Urinary bladder (tissue), 4 donors: ENCODE data around the gene NHSL2. TPM values are rescaled to one million over a fixed set of nuclear protein-coding genes. Genes with fewer than 3 reads are reported as not detected.

ENCODE experiments used
- DNase-seq: peaks from one replicate; pipeline ENCODE4 v3.0.0-alpha.2; 2015; ENCODE audit errors: extremely low spot score
- H3K27ac ChIP-seq: one replicate; pipeline ENCODE4 v1.5.1; 2013; ENCODE audit warnings: low read depth, mild to moderate bottlenecking, moderate library complexity
- H3K36me3 ChIP-seq: one replicate; pipeline ENCODE4 v1.6.1; 2013; ENCODE audit warnings: mild to moderate bottlenecking, moderate library complexity; ENCODE audit not compliant: insufficient read depth
- H3K4me1 ChIP-seq: one replicate; pipeline ENCODE4 v1.6.1; 2013; ENCODE audit warnings: mild to moderate bottlenecking, moderate library complexity; ENCODE audit not compliant: insufficient read depth
- H3K4me3 ChIP-seq: one replicate; pipeline ENCODE4 v1.5.1; 2013; ENCODE audit warnings: low read depth, low read length
- WGBS: extraction: QIAGEN DNeasy Blood & Tissue Kit; methylation state at CpG from one replicate; pipeline ENCODE4 v1.1.7; 2013; 5-methylcytosine and 5-hydroxymethylcytosine counted together
- polyA plus RNA-seq: library from polyadenylated mRNA; stranded (reverse); fragments of 200-250 nt; gene quantifications from one replicate; pipeline ENCODE4 v1.2.3, GENCODE V29; 2013
- total RNA-seq: library from RNA; depleted of rRNA; stranded (reverse); fragments of >200 nt; gene quantifications from one replicate; pipeline ENCODE4 v1.2.3, GENCODE V29; 2014
- donor health status: healthy with polysubstance abuse.
- donor health status: healthy.

NHSL2 gene
- total and polyA plus RNA-seq, 2 donors, result 9.7 to 14.4 TPM

DNA sequence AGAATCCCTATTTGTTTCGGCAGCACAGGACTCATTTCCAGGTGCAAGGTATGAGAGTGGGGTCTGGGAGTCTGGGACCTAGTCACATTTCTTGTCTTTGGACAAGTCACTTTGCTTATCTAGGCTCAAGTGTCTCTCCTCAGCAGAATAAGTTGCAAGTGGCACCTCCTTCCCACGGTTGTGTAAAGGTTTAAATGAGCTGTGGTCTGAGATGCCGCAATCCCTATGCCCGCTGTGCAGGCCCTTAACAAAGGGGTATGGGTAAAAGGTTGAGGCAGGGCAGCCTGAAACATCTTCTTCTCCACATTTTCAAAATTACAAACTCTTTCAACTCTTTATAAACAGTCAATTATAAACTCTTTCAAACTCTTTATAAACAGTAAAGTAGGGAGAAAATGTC is 127.4 kb downstream of the NHSL2 start:
- Histone ChIP-seq H3K4me3 (no peak overlapping the region), H3K36me3 (no peaks in the 10 kb centered on the region), H3K4me1 (no peaks in the 10 kb centered on the region), H3K27ac (no peak overlapping the region)
- DNase-seq, result no peak
- 93% methylated on average over 4 of the region's 4 CpGs for WGBS

DNA sequence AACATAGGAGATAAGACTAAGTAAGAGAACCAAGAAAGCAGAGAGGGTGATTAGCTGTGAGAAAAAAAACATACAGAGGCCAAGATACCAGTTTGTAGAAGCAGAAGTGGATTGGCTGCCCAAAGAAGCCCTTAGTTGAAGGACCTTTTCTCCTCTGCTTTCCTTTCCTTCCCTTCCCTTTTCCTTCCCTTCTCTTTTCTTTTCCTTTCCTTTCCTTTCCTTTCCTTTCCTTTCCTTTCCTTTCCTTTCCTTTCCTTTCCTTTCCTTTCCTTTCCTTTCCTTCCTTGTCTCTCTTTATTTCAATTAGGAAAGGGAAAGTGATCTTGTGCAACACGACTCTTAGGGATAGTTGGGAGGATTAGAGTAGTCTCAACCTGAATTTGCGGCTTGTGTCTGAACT is 128.2 kb downstream of the NHSL2 start:
- Histone ChIP-seq H3K27ac (no peak overlapping the region), H3K36me3 (no peaks in the 10 kb centered on the region), H3K4me3 (no peak overlapping the region), H3K4me1 (no peaks in the 10 kb centered on the region)
- 81% methylated on average over 2 of the region's 2 CpGs for WGBS
- DNase-seq, result no peak

DNA sequence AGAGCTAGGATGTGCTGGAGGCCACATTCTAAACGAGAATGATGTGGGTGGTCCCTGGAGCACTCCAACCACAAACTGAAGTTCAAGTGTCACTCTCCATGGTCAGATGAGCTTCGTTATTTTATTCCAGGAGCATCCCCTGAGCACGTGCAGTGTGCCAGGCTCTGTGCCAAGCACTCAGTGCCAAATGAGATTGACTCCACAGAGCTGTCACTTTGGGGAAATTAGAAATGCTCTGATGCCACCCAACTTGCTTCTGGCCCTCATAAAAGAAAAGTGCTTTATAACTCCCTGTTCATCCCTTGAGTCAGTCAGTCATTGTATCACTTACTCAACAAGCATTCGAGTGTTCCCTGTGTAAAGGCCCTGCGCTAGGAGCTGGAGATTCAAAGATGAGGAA is 129.9 kb downstream of the NHSL2 start:
- H3K36me3 ChIP-seq, result no peaks in the 10 kb centered on the region
- DNase-seq, result no peak
- peak overlapping the region; percentile 23 for H3K27ac ChIP-seq
- WGBS, result 51% methylated on average over 5 of the region's 5 CpGs
- H3K4me3 ChIP-seq, result no peak overlapping the region
- no peaks in the 10 kb centered on the region for H3K4me1 ChIP-seq

DNA sequence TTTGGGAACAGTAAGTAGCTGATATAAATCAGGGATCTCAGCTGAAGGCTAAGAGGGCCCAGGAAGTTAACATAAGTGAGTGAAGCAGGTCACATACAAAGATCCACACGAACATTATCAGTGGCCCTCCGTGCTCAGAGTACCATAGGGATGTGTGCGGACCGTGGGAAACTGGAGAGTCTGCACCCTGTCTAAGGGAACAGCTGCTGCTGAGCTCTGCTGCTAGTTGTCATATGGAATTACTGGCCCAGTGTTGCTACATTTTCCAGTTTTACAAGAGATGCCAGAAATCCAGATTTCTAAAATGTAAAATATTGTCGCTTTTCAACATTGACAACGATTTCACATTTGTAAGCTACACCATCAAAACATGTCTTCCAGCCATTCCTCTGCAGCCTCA is 130.5 kb downstream of the NHSL2 start:
- peak overlapping the region; percentile 39 for H3K27ac ChIP-seq
- no peaks in the 10 kb centered on the region for H3K36me3 ChIP-seq
- no peak for DNase-seq
- H3K4me3 ChIP-seq, result no peak overlapping the region
- WGBS, result 35% methylated on average over 6 of the region's 6 CpGs
- H3K4me1 ChIP-seq, result no peaks in the 10 kb centered on the region

DNA sequence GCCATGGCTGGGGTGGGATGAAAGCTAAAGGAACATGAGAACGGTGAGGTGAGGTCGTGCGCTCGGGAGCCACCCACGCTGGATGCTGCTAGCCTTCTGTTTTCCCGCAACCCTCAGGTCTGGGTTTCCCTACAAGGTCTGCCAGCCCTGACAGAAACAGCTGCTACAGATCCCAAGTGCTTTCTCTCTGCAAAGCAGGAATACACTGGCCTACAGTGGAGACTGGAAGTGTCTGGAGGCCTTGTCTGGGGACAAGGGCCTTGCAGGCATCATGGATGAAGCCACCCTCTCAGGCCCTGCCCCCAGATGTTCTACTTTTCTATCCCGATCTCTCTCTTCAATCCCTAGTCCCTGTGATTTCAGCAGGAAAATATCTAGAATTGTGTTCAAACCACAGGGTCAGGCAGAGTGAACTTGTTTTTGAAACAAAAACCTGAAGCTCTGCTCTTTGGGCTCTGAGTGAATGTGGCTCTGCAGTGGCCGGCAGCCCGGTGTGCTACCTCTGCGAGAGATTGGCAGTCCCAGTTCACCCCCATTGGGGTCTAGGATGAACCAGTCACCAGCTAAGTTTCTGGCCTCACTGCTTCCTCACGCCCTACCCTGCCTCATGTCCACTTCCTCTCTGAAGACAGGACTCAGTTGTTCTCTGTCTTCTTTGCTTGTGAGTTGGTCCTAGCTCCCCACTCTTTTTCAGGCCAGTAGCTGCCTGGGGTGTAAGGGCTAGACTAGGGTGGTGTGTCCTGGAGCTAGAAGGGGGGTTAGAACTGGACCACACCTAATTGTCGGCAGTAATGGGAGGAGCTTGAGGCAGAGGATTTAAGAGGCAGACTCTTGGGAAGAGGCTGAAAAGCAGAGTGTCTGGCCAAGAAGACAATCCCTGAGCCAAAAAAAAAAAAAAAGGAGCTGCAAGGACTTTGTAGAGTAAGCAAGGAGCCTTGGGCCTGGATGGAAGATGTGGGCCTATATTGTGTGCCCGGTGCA is 131.5 kb downstream of the NHSL2 start:
- WGBS, result 27% methylated on average over 13 of the region's 13 CpGs
- peak overlapping the region; percentile 63 for H3K27ac ChIP-seq
- H3K4me1 ChIP-seq, result no peaks in the 10 kb centered on the region
- H3K4me3 ChIP-seq, result no peak overlapping the region
- no peak for DNase-seq
- no peaks in the 10 kb centered on the region for H3K36me3 ChIP-seq

DNA sequence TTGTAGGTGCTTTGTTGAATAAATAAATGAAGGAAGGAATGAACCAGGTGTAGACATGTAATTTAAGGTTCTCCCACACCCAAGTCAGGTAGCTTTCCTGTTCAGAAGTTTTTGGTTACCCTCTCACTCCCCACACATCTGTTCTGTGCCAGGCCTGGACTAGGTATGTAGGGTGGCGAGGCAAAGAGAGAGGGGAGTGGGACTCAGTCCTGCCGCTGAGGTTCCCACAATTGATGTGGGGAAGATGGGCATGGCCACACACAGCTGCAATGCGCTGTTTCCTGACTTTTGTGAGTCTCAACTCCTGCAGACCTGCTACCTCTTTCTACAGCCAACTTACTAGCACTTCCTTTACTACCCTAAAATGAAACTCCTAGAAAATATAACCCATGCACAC is 132.2 kb downstream of the NHSL2 start:
- 77% methylated on average over 3 of the region's 3 CpGs for WGBS
- DNase-seq, result no peak
- H3K4me1 ChIP-seq, result no peaks in the 10 kb centered on the region
- H3K4me3 ChIP-seq, result no peak overlapping the region
- no peaks in the 10 kb centered on the region for H3K36me3 ChIP-seq
- H3K27ac ChIP-seq, result no peak overlapping the region

DNA sequence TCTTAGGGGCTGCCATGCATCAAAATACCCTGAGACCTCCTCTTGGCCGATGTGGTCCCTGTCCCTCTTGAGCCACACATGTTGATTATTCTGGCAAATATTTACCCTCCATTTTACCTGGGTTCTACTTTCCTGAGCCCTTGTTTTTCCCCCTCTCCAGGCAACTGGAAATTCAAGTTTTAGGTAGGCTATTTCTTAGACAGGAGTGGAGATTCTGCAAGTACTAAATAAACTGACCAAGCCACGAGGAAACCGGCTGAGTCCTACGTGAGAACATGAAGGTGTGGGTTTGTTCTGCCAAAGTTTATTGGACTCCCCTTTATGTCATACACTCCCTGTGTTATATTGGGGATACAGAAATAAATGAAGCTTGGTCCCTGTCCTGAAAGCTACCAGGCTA is 133.0 kb downstream of the NHSL2 start:
- WGBS, result 73% methylated on average over 4 of the region's 4 CpGs
- Histone ChIP-seq H3K36me3 (no peaks in the 10 kb centered on the region), H3K4me3 (no peak overlapping the region), H3K27ac (no peak overlapping the region), H3K4me1 (no peaks in the 10 kb centered on the region)
- DNase-seq, result no peak

DNA sequence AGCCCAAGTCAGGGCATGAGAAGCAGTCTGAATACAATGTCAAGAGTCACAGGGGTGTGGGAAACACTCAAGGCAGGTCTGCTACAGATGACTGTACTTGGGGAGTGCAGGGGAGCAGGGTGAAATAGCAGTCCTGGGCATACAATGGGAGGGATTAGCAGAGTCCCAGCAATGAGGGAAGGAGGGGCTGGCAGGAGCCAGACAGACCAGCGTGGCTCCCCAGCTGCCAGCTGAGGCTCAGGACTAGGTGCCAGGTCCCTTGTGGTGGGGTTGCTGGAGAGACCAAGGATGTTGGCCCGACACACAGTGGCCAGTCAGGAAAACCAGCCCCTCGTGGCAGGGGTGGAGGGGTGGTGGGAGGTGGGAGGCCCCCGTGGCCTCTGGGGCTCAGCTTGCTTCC is 134.5 kb downstream of the NHSL2 start:
- Histone ChIP-seq H3K4me1 (no peaks in the 10 kb centered on the region), H3K4me3 (no peak overlapping the region), H3K27ac (no peak overlapping the region), H3K36me3 (no peaks in the 10 kb centered on the region)
- 36% methylated on average over 4 of the region's 4 CpGs for WGBS
- no peak for DNase-seq

DNA sequence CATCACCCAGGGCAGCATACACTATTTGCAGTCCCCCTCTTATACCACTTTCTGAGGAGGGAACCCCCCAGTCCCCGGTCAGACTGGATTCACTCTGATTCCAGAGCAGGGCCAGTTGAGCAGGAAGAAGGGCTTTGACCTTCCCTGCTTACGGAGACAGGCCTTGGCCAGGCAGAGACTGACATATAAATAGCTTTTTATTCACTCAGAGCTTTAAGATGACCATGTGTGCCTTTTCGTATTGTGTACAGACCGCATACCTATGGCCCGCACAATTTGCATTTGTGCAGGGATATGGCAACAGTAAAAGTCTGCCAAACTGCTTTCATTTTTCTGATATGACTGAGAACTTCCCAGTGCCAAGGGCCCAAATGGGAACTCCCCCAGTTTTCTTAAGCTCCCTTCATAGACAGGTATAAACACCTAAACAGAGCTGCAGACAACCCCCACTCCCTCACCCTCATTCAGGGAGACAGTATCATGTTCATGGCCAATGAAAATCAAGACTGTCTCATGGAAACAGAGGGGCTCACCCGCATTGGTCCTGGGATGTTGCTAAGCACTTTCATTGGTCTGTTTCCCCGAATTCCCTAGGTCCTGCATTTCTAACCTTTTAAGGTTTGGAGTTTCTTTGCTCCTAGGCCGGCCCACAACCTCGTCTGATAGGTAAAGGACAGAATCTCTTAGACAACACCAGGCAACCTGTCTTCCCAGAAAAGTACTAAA is 135.1 kb downstream of the NHSL2 start:
- Histone ChIP-seq H3K27ac (peak overlapping the region; percentile 76), H3K4me1 (no peaks in the 10 kb centered on the region), H3K36me3 (no peaks in the 10 kb centered on the region), H3K4me3 (no peak overlapping the region)
- no peak for DNase-seq
- 24% methylated on average over 9 of the region's 9 CpGs for WGBS

DNA sequence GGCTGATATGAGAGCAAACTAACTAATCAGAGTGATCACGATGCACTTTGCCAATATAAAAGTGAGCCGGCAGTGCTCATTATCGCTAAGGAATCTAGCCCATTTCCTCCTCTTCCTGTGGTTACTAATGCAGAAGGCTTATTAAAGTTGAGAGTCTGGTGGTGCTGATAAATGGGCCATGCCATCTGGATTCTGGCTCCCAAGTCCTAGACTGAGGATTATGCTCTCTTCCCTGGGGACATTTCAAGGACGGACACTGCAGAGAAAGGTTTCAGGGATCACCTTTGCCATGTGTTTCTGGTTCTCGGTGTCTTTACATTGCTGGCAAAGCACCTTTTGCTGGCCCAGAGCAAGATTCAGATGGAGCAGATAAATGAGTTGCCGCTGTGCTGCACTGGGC is 135.8 kb downstream of the NHSL2 start:
- WGBS, result 27% methylated on average over 6 of the region's 6 CpGs
- DNase-seq, result no peak
- H3K4me1 ChIP-seq, result no peaks in the 10 kb centered on the region

DNA sequence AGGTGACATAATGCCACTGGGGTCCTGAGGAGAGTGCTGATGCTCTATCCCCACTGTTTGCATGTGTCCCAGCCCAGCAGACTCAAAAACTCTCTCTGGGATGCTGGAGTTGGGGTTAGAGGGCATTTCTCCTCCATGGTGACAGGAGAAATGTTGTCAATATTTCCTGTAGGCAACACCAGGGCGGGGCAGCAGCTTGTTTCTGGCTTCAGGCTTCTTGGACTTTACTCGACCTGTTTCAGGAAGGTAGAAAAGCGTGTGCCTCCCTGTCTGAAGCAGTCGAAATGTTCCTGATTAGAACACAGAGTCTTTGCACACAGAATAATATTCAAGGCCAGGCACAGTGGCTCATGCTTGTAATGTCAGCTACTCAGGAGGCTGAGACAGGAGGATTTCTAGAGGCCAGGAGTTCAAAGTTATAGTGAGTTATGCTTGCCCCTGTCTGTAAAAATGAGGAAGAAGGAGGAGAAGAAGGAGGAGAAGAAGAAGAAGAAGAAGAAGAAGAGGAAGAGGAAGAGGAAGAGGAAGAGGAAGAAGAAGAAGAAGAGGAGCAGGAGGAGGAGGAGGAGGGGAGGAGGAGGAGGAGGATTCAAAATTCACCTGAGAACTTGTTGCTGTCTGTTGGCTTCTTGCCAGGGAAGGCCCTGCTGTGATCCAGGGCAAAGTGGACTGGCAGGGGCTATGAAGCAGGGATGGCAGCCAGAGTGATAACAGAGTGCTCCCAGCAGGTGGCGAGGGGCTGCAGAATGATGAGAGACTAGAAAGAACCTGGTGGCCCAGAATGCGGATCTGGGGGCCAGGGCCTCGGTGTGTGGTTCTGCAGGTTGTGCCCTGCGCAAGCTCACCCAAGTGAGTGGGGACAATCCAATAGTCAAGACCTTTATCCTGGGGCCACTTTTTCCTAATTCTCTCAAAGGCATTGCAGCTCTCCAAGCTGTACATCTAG is 138.1 kb downstream of the NHSL2 start:
- Histone ChIP-seq H3K27ac (no peak overlapping the region), H3K4me1 (no peaks in the 10 kb centered on the region), H3K36me3 (no peaks in the 10 kb centered on the region), H3K4me3 (no peak overlapping the region)
- 88% methylated on average over 8 of the region's 8 CpGs for WGBS
- DNase-seq, result no peak

More for the DNA sequence above, 135.8 kb downstream of the NHSL2 start:
- no peaks in the 10 kb centered on the region for H3K36me3 ChIP-seq
- no peak overlapping the region for H3K27ac ChIP-seq
- H3K4me3 ChIP-seq, result no peak overlapping the region

DNA sequence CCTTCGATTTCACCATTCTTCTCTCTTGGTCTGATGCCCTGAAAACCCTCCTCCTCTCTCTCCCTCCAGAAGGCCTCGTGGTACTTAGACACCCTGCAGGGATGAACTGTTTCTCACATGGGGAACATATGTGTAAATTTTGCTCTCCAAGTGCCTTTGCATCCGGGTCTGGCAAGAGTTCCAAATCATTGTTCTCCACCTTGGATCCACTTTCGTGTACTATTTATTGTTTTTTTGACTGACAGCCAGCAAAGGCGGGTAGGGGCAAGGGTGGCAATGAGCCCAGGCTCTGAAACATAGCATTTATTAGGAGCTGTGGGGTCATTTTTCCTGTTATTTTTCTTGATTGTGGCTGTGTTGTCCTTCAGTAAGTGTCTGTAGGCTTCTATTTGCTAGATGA is 139.4 kb downstream of the NHSL2 start:
- 48% methylated on average over 5 of the region's 5 CpGs for WGBS
- no peak overlapping the region for H3K27ac ChIP-seq
- H3K36me3 ChIP-seq, result no peaks in the 10 kb centered on the region
- H3K4me1 ChIP-seq, result no peaks in the 10 kb centered on the region
- no peak overlapping the region for H3K4me3 ChIP-seq
- no peak for DNase-seq

DNA sequence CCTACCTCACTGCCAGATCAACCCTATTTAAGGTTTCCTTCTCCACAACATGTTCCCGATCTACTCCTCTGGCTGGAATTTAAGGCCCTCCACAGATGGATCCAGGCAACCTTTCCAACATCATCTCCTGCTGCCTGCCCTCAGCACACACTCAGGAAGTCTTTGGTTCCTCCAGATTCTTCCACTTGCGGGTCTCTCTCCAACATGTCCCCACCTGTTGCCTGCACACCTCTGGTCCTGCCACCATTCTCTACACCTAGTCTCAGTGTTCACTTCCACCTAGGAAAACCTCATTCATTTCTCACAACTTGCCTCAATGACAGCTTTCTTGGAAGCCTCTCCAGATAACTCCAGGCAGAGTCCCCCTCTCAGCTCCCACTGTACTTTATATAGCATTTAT is 140.9 kb downstream of the NHSL2 start:
- H3K27ac ChIP-seq, result no peak overlapping the region
- DNase-seq, result no peak

More for the DNA sequence above, 140.9 kb downstream of the NHSL2 start:
- Histone ChIP-seq H3K36me3 (no peaks in the 10 kb centered on the region), H3K4me3 (no peak overlapping the region), H3K4me1 (no peaks in the 10 kb centered on the region)
- WGBS, result 92% methylated on average over 2 of the region's 2 CpGs
